Gastrocnemius medialis (tissue), 4 donors: ENCODE data around the gene UBA1. TPM values are rescaled to one million over a fixed set of nuclear protein-coding genes. Genes with fewer than 3 reads are reported as not detected.

Experiments
- ATAC-seq, 2 donors: fragments of 150-250 bp; one replicate each; pipeline ENCODE4 v1.9.1; 2016
- DNase-seq, 2 donors: peaks; one replicate each; pipeline ENCODE4 v3.0.0-alpha.2; 2019
- H3K27ac ChIP-seq, 4 donors: fragments of 200-600 bp; sonication (generic); 1 replicate in 1 of 4; 2 replicates in 3 of 4; pipeline ENCODE4 v1.5.1; 2016 to 2018; ENCODE audit warnings: mild to moderate bottlenecking in 2 of 4, moderate library complexity in 1 of 4
- H3K27me3 ChIP-seq, 3 donors: fragments of 200-600 bp; sonication (generic) in 2 of 3; 1 replicate in 1 of 3; 2 replicates in 2 of 3; pipeline versions ENCODE4 v1.5.1 to v1.6.0; 2016 to 2019; ENCODE audit warnings: mild to moderate bottlenecking in 1 of 3, moderate library complexity in 1 of 3
- H3K36me3 ChIP-seq, 2 donors: fragments of 200-600 bp; sonication (generic) in 1 of 2; one replicate each; pipeline ENCODE4 v1.5.1; 2017 to 2018
- H3K4me1 ChIP-seq, 2 donors: fragments of 200-600 bp; sonication (generic) in 1 of 2; one replicate each; pipeline ENCODE4 v1.5.1; 2016 to 2017; ENCODE audit warnings: mild to moderate bottlenecking in 2 of 2
- H3K4me3 ChIP-seq, 4 donors: fragments of 200-600 bp; sonication (generic) in 3 of 4; 1 replicate in 1 of 4; 2 replicates in 3 of 4; pipeline ENCODE4 v1.5.1; 2016 to 2019; ENCODE audit warnings: mild to moderate bottlenecking in 2 of 4
- H3K9me3 ChIP-seq, 3 donors: fragments of 200-600 bp; sonication (generic) in 2 of 3; 1 replicate in 1 of 3; 2 replicates in 2 of 3; pipeline ENCODE4 v1.5.1; 2016 to 2019
- CTCF ChIP-seq, 5 experiments: fragments of 450-650 bp in 3 of 5; fragments of 200-600 bp in 2 of 5; sonication (generic) in 2 of 5; IDR thresholded peaks in 4 of 5; conservative IDR thresholded peaks in 1 of 5; 1 replicate in 4 of 5; 2 replicates in 1 of 5; pipeline ENCODE4 v1.5.1; 2016 to 2019; ENCODE audit warnings: antibody characterized with exemption in 5 of 5, mild to moderate bottlenecking in 3 of 5, moderate library complexity in 3 of 5
- POLR2A ChIP-seq, 2 donors: fragments of 450-650 bp; IDR thresholded peaks; one replicate each; pipeline ENCODE4 v1.6.1; 2017; ENCODE audit warnings: antibody characterized with exemption in 2 of 2, mild to moderate bottlenecking in 2 of 2, moderate library complexity in 2 of 2
- in situ Hi-C, 4 donors: fragments of 200-750 bp; cut with MboI; loops; one replicate each; pipeline versions ENCODE4 v1.15.0 to v1.8.0; 2017; ENCODE audit warnings: low sequenced_read_pairs in 4 of 4
- intact Hi-C: fragments of 100-400 bp; cut with DNase I; formaldehyde crosslinking; loops from one replicate; pipeline ENCODE4 v1.15.1; 2023; ENCODE audit warnings: low total_unique reads
- total RNA-seq, 4 donors: library from RNA; depleted of rRNA; stranded (reverse); fragments of >200 nt; gene quantifications; one replicate each; pipeline versions ENCODE4 v1.1.0 to v1.2.3, GENCODE V29; 2016

Gene UBA1
- total RNA-seq, 4 donors from 2014 or later, result 113 to 181 (median 162) TPM

DNA sequence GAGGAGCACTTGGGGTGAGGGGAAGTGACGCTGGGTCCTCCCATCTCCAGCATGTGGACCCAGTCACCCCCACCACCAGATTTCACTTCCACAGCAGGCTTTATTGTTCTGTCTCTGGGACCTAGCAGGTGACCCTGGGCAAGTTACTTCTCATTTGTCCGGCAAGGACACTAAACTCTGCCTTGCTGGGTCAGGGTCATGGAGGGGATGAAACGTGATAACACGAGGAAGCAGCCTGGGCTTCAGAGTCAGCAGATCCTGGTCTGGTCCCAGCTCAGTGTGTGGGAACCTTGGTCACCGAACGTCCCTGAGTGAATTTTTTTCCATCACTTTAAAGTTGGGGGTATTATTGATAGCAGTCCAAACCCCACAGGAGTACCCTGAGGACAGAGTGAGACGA is 3.9 kb downstream of the UBA1 start:
- H3K27ac ChIP-seq, result peak overlapping the region; percentile 68 to 100 (median 98)

GRCh38 chrX:47198026-47198686 is 4.5 kb downstream of the UBA1 start:
- Histone ChIP-seq H3K9me3 (no peaks in the 10 kb centered on the region), H3K27ac (peak overlapping the region; percentile 68 to 100 (median 98)), H3K27me3 (no peaks in the 10 kb centered on the region), H3K4me1 (peaks cover 38 to 51% of the 10 kb centered on the region in 2 donors), H3K4me3 (peak overlapping the region in 1 of 4 donors; percentile 13), H3K36me3 (peaks cover 6 to 52% of the 10 kb centered on the region in 2 donors)
- intact Hi-C loops (no loop called here), in situ Hi-C loops (loop anchor here (5.0 to 25.0 kb wide), 4 partner anchors 164 to 327 kb away; partner anchors contain the start of gene ZNF157 (in 2 of the 4))
- ATAC-seq (no peak), DNase-seq (no peak)
- TF ChIP-seq CTCF (IDR thresholded peaks at IDR 0.05 in 4 of 5, conservative IDR thresholded peaks at IDR 0.05 in 1 of 5) (no peak), POLR2A (IDR thresholded peaks at IDR 0.05) (no peak)

More for the DNA sequence above, 3.9 kb downstream of the UBA1 start:
- Histone ChIP-seq H3K4me1 (peaks cover 38 to 51% of the 10 kb centered on the region in 2 donors), H3K27me3 (no peaks in the 10 kb centered on the region), H3K4me3 (peak overlapping the region in 2 of 4 donors; percentile 8 to 13), H3K36me3 (peaks cover 4 to 45% of the 10 kb centered on the region in 2 donors), H3K9me3 (no peaks in the 10 kb centered on the region)
- ATAC-seq (peak in 1 of 2 donors; percentile 42), DNase-seq (no peak)
- TF ChIP-seq CTCF (IDR thresholded peaks at IDR 0.05 in 4 of 5, conservative IDR thresholded peaks at IDR 0.05 in 1 of 5) (no peak), POLR2A (IDR thresholded peaks at IDR 0.05) (no peak)
- intact Hi-C loops (no loop called here), in situ Hi-C loops (loop anchor here (5.0 to 25.0 kb wide), 4 partner anchors 165 to 327 kb away; partner anchors contain the start of gene ZNF157 (in 2 of the 4))

DNA sequence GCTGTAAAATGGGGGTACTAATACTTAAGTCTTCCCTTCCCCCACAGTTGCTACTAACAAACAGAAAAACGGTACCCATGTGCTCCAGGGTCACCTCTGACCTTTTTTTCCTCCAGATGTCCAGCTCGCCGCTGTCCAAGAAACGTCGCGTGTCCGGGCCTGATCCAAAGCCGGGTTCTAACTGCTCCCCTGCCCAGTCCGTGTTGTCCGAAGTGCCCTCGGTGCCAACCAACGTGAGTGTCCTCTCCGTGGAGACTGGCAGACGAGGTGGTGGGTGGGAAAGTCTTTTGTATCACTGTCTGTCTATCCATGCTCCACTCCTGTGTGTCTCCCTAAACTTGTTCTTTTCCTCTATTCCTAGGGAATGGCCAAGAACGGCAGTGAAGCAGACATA is 5.1 kb downstream of the UBA1 start:
- Histone ChIP-seq H3K27ac (peak overlapping the region; percentile 61 to 100 (median 98)), H3K4me3 (no peak overlapping the region), H3K36me3 (peaks cover 6 to 57% of the 10 kb centered on the region in 2 donors), H3K27me3 (no peaks in the 10 kb centered on the region), H3K4me1 (peaks cover 38 to 51% of the 10 kb centered on the region in 2 donors), H3K9me3 (no peaks in the 10 kb centered on the region)
- no peak for ATAC-seq
- intact Hi-C loops, result no loop called here
- in situ Hi-C loops, result loop anchor here (5.0 to 25.0 kb wide), 4 partner anchors 164 to 326 kb away; partner anchors contain the start of gene ZNF157 (in 2 of the 4)
- TF ChIP-seq CTCF (IDR thresholded peaks at IDR 0.05 in 4 of 5, conservative IDR thresholded peaks at IDR 0.05 in 1 of 5), result no peak
- no peak for TF ChIP-seq POLR2A (IDR thresholded peaks at IDR 0.05)
- no peak for DNase-seq

DNA sequence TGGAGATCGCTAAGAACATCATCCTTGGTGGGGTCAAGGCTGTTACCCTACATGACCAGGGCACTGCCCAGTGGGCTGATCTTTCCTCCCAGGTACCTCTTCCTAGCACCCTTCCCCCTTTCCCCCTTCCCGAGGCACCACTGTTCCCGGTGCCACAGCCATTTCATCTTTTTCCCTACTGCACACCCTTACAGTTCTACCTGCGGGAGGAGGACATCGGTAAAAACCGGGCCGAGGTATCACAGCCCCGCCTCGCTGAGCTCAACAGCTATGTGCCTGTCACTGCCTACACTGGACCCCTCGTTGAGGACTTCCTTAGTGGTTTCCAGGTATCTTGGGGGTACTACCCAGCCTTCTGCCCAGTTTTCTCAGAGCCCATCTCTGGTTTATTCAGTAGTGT is 5.7 kb downstream of the UBA1 start:
- H3K27ac ChIP-seq, result peak overlapping the region; percentile 82 to 100 (median 98)
- no peak for ATAC-seq
- no peak for DNase-seq
- H3K4me1 ChIP-seq, result peaks cover 38 to 49% of the 10 kb centered on the region in 2 donors
- TF ChIP-seq POLR2A (IDR thresholded peaks at IDR 0.05), result no peak
- TF ChIP-seq CTCF (IDR thresholded peaks at IDR 0.05 in 4 of 5, conservative IDR thresholded peaks at IDR 0.05 in 1 of 5), result no peak
- no peak overlapping the region for H3K4me3 ChIP-seq
- in situ Hi-C loops (loop anchor here (5.0 to 25.0 kb wide), 4 partner anchors 163 to 326 kb away; partner anchors contain the start of gene ZNF157 (in 2 of the 4)), intact Hi-C loops (no loop called here)
- peaks cover 7 to 60% of the 10 kb centered on the region in 2 donors for H3K36me3 ChIP-seq
- H3K27me3 ChIP-seq, result no peaks in the 10 kb centered on the region
- H3K9me3 ChIP-seq, result no peaks in the 10 kb centered on the region
